HG03159 (cell line): ENCODE results near the gene TMTC2.
"Not testable (repeated sequence)": the region's sequence is repeated elsewhere in the genome, so short reads cannot be mapped to it uniquely, and the experiment has no call there.

Experiments
- ATAC-seq: cut with Tn5 transposase; IDR thresholded peaks from one replicate; pipeline ENCODE4 v1.9.1; 2021; ENCODE audit warnings: mild to moderate bottlenecking, moderate library complexity; ENCODE audit not compliant: unreplicated experiment

The TMTC2 gene

DNA sequence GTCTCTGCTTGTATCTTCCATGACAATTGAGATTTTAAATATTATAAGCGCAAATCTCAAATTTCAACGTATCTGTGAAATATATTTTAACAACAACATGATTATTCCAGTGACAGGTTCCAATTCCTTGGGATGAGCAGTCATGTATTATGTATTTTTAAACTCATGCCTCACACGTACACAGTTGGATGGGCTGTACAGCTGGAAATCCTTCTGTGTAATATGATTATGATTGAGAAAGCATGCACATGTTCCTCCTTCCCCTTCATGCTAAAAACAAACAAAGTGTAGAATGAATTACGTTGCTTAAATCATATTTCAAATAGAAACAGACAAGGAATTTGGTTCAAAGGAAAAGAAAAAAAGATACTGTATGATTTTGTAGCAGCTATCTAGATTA lies 428.3 kb downstream of the TMTC2 start:
- no peak for ATAC-seq

DNA sequence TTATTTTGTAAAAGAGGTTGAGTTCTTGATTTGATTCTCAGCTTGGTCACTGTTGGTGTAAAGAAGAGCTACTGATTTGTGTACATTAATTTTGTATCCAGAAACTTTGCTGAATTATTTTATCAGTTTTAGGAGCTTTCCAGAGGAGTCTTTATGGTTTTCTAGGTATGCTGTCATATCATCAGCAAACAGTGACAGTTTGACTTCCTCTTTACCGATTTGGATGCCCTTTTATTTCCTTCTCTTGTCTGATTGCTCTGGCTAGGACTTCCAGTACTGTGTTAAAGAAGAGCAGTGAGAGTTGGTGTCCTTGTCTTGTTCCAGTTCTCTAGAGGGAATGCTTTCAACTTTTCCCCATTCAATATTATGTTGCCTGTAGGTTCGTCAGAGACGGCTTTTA lies 431.2 kb downstream of the TMTC2 start:
- ATAC-seq, result not testable (repeated sequence)

DNA sequence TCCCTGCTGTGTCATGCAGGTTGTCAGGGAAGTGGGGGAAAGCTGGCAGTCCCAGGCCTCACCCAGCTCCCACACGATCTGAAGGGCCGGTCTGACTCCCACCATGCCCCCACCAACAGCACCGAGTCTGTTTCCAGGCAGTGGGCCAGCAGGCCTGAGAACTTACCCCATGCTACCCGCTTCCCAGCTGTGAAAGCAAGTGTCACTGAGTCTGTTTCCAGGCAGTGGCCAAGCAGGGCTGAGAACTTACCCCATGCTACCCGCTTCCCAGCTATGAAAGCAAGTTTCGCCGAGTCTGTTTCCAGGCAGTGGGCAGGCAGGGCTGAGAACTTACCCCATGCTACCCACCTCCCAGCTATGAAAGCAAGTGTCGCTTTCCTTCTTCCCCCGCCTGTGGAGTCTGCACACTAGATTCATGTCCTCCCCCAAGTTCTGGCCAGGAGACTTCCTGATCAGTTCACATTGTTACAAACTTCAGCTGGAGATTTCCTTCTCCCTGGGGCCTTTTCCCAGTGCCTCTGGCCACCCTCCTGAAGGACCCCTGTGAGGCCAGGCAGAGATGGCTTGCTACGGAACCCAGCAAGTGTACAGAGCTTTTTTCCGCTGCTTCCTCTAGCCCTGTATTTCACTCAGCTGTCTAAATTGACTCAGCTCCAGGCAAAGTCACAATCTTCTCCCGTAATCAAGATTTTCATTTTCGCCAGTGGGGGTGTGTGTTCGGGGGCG lies 435.4 kb downstream of the TMTC2 start:
- ATAC-seq, result no peak

DNA sequence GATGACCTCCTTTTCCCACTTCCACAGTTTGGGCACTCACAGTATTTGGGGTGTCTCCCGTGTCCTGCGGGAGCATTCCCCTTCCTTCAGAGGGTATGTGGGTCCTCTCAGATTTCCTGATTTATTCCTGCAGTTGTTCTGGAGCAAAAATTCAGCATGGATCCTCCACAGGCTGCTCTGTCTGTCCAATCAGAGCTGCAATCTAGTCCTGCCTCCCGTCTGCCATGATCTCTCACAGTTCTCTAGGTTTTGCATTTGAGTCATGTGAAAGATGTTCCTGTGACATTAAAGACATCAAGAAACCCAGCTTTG lies 435.9 kb downstream of the TMTC2 start:
- no peak for ATAC-seq

DNA sequence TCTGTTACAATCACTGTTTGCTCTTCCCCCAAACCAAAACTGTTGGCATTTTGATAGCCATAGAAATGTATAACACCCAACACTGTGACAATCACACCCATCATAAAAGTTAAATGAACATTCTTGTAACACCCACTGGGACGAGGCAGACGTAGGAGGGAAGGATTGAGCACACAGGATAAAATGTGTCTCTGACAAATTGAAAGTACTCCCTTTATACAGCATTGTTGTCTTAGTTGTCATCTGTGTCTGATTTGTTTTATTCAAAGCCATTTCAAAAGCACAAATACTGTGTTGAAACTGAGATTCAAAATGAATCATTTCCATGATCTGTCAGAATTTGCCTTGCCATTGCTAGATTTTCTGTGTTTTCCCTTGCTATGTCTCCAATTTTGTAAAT lies 436.3 kb downstream of the TMTC2 start:
- no peak for ATAC-seq

DNA sequence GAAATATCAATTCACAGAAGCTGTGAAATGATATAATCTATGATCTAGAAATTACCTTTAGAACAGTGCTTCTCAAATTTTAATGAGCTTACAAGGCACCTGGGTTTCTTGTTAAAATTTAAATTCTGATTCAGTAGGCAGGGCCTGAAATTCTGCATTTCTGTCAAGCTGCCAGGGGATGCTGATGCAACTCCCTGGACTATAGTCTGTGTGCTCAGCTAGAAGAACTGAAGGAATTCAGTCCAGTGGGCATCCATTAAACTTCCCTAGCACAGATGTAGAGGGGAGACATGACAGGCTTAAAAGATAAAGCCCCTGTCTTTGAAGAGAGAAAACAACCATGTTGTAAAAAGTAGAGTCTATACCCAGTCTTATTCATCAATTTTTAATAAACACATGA lies 441.8 kb downstream of the TMTC2 start:
- ATAC-seq, result no peak

DNA sequence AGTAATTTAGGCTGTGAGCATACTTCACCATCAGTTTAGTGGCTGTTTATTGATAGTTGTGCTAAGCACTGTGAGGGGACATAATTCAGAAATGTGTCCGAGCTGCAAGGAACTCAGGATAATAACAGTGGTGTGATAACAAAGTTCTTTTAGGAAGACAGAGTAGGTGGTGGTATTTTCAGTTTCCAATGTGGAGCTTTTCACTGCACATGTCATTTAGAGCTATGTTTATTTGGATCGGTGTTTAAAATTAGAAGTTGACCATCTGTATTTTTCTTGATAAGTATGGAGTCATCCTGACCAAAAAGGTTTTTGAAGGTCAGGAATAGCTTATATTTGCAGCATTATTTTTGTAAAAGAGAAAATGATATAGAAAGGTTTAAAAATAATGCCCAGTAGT lies 443.5 kb downstream of the TMTC2 start:
- no peak for ATAC-seq

DNA sequence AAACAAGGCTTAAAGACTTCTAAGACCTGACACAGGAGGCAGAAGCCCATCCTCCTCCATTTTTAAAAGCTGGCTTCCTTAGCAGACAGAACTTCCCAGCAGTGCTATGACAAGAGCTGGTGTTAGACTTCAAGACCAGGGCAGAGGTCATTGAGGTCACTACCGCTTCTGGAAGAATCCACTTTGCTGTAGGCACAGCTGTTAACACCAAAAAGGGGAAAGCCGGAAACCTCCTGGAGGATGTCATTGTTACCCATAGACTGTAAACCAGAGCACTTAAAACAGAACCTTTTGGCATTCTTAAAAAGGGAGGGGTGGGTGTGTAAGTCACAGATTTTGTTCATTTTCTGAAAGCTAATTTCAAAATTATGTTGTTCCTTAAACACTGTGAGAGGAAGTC lies 445.7 kb downstream of the TMTC2 start:
- no peak for ATAC-seq

DNA sequence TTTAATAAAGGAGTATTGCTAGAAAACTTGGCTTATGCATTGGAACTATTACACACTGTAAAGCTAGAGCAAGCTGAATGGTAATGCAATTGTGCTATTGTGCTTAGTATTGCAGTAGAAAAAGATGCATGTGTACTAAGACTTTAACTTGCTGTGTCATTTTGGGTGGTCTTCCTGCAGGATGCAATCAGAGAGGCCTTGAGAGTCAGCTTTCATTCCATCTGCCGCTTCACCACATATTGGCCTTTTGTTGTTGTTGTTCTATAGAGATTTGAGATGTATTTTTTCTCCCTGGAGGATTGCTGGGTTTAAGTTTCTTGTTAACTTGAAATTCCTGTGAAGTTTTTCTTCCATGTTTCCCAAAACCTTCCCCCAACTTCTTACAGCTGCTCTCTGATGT lies 449.7 kb downstream of the TMTC2 start:
- no peak for ATAC-seq

DNA sequence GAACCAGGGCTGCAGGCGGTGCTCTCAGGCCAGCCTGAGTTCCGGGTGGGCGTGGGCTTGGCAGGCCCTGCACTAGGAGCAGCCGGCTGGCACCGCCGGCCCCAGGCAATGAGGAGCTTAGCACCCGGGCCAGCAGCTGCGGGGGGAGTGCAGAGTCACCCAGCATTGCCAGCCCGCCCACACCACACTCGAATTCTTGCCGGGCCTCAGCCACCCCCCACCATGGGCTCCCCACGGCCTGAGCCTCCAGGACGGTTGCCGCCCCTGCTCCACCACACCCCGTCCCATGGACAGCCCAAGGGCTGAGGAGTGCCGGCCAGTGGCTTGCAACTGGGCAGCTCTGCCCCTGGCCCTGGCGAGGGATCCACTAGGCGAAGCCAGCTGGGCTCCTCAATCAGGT lies 453.4 kb downstream of the TMTC2 start:
- ATAC-seq, result no peak

DNA sequence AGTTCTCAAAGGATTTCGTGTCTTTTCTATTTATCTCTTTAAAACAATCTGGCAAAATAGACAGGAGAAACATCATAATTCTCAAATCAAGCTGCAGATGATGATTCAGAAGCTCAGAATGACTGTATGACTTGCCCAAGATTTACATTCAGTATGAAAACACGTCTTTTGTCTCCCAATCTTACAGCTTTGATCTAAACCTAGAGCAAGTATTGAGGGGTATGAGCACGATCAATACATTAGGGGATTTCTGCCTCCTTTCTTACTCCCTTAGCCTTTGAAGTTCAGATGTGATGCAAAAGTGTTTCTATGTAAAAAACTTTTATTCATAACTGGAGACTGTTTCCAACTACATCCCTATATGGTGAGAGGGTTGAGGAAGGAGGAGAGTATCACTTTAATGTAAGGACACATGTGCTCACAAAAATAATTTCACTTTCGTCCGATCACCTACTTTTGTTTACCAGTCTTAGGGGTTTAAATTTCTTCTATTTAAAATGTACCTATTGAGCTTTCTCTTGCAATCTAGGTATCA lies 454.8 kb downstream of the TMTC2 start:
- ATAC-seq, result no peak

DNA sequence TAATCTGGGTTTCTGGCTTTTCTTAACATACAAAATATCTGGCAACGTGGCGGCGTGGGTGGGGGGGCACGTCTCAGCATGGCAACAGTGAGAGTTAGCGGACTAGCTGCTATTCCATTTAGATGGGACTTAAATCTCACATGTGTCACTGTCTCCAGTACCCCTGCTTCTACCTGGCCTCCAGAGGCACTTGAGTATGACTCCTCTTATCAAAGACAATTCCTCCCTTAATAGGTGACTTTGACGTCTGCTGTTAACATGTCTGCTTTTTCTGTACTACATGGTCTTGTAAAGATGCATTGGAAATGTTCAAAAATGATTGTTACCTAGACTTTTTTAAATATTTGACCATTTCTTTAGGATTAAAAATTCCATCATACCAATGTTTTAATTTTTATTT lies 456.2 kb downstream of the TMTC2 start:
- ATAC-seq, result no peak

DNA sequence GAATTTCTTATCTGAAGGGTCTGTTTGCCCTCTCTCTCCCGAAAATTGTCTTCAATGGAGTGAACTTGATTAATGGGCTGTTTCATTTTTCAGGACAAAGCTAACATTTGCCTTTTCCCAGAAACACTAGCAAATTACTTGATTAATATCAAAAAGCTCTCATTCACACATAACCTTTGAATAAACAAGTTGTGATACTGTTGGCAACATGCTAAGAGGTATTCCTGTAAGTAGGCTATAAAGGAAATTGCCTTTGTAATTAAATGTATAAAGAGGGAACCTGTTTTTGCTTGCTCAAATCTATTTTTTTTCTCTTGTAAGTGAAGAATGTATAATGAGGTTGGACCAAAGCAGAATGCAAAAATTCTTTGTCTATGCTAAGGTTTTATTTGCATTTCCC lies 457.2 kb downstream of the TMTC2 start:
- no peak for ATAC-seq

DNA sequence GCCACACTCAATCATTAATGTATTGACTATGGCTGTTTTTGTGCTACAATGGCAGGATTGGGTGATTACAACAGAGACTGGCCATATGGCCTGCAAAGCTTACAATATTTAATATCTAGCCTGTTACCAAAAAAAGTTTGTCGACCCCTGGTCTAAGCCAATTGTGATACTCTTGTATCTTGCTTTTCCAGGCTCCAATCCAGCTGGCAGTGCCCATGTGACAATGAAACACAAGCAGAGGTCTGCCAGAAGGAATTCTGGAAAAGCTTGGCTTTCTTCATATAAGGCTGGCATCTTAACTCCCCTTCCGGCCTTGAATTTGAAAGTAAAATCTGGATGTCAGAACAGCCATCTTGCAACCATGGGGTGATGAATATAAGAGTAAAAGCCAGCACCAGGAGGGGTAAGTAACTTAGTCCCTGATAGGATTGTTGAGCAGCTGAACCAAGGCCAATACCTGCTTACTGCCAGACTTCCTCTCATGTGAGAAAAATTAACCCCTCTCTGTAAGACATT lies 458.7 kb downstream of the TMTC2 start:
- ATAC-seq, result no peak

DNA sequence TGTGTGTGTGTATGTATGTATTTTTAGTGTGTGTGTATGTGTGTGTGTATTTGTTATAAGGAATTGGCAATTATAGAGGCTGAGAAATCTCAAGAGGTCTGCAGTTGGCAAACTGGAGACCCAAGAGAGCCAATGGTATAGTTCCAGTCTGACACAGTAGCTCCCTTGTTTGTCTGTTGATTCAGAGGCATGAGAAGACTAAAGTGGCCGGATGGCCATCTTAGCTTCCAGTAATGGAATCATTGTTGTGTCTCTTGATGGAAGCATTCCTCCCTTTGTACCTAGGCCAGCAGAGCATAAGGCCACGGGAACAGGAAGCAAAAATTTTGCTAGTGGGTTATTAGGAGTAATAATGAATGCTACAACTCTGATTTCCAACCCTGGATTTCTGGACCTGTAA lies 460.6 kb downstream of the TMTC2 start:
- no peak for ATAC-seq

DNA sequence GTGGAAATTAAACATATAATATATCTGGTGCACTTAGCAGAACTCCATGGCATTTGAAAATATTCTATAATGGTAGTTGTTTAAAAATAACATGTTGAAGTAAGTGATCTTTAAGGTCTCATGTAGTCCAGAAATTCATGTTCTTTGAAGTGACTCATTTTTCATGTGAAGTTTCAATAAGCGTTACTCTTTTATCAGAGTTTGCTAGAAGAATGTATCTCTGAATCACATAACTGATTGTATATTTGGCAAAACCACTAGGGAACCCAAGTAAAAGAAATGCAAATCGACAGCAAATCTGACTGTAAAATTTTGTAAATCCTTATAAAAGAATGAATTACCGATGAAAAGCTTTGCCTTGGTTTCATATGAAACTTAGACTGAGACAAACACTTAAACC lies 463.3 kb downstream of the TMTC2 start:
- ATAC-seq, result no peak

DNA sequence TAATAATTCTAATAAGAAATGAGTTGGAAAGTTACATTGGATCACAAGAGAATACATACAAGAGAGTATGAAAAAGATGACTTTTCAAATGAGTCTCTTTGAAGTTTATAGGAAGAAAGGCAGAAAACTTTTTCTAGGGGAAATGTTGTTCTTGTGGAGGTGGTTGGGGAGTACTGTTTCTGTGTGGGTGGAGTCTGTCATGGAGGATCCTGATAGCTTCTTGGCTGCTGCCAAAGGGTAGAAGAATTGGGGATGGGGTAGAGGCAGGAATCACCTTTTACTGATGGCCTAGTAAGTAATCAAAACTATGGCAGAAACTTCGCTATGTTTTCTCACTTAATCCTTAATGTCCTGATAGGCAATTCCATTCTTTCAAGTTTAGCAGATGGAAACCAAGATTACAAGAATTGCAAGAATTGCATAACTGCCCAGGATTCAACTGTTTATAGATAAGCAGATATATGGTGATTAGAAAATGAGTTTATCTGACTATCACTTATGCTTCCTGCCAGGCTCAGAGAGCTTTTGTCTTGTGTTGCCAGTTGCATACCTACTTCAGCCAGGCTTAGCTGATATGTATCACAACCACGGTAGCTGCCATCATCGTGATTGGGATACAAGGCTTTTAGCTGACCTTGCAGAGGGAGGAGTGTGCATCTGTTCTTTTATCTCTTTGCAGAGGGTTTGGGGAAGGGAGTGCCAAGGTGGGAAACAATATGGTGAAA lies 463.9 kb downstream of the TMTC2 start:
- no peak for ATAC-seq

DNA sequence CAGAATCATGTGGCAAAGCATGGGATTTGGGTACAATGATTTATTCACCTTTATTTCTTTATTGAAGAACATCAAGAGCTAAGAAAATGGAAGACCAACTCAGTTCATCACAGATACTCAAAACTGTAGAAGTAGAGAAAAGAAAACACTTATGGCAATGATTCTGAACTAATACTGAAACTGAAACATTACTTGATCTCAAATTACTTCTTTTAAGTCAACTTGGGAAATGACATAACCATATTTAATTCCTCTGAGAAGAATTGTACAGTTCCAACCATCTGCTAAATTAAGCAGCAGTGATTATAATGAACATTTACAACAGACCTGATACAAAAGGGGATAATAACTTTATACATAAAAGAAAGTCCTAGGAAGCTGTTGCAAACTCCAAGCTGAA lies 466.5 kb downstream of the TMTC2 start:
- ATAC-seq, result no peak

DNA sequence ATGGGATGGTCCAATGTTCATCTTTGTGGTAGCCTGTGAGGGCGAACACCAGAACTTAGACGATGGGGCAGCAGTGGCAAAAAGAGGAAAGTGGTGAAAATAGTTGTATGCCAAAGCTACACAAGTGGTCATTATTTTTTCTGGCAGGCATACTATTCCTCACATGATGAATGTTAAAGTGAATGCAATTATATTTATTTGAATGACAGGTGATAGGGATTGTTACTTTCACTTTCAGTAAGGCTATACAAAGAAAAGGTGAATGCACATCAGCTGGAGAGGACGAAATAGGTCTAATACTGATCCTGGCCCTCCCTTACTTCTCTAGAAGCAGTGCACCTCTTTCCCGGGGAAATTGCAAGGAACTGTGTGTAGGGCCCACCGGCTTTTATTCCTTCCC lies 470.1 kb downstream of the TMTC2 start:
- ATAC-seq, result no peak

DNA sequence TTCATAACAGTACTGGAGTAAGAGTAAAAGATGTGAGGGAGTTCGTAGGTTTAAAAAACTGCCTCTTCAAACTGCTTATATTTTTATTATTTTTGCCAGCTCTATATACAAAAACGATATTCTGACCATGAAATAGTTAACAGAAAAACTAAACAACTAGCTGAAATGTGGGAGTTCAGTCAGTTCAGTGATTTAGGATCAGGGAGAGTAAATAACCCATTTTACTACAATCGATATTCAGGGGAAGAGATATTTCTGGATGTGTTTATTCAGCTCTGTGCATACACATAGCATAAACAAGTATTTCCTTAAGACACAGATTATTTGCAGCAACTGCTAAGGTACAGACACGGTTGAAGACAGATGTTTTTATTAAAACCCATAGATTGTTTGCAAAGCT lies 470.9 kb downstream of the TMTC2 start:
- ATAC-seq, result no peak

DNA sequence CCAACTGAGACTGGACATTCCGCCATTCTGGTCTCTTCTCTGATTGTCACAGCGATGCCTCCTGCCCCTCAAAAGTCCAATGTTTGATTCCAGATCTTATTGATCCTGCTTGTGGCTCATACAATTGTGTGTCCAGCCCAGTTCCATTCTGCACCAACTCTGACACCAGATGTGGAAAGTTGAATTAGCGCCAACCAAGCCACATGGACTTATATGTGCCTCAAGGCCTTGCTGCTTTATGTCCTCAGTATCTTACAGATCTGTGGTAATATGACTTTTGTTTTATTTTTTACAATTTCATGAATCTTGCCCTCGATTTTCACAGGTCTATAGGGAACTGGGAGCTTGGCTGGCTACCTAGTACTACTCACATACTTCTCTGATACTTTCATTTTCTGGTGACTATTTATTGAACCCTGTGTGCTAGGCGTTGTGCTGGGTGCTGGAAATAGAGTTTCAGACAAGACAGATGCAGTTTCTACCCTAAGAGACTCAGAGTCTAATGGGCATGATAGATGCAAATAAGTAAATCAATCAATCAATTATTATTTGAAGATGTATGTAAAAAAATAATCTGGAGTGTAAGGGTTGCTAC lies 472.0 kb downstream of the TMTC2 start:
- ATAC-seq, result no peak

DNA sequence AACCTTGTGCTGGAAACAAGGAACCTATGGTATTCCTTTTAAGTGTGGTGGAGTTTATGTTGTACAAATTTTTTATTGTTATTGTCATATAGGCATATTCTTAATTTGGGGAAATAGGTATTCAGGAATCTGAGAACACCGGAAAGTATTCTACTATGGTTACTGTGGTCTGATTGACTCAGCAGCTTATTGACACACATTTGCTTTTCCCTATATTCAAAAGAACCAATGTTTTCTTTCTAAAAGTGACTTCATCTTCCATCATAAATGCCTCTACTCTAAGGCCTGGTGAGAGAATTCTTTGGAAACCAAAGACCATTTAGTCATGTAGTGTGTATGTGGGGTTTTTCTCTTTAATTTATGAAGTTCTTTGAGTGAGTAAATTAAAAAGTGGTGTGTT lies 474.8 kb downstream of the TMTC2 start:
- ATAC-seq, result no peak
